ENCODE measurements around the gene MTCH1.

MTCH1 gene

DNA sequence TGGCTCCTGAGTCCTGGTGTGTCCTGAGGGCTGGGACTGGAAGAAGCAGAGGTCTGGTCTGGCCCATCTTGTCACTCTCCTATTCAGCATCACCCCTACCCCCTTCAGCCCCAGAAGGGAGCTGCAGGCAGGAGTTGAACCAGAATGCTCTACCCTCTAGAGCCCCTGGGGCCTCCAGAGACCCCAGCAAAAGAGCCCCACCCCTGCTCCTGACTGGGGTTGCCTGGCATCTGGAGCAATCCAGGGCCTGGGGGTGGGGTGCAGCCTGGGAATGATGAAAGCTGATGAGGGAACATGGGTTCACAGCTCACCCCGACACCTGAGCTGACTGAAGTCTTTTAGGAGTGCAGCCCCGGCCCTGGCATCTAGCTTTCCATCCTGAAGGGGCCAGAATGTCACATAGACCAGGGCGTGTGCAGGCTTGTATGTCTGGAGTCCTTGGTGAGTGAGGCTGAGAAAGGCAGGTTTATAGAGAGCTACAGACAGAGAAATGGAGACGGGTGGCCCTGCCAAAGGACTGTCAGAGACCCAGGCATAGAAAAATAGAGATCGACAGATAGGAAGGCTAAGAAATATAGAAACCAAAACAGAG lies 31.7 kb upstream of the MTCH1 start:
- no peak for DNase-seq (ENCODE audit: low read depth in 2 of 2)

DNA sequence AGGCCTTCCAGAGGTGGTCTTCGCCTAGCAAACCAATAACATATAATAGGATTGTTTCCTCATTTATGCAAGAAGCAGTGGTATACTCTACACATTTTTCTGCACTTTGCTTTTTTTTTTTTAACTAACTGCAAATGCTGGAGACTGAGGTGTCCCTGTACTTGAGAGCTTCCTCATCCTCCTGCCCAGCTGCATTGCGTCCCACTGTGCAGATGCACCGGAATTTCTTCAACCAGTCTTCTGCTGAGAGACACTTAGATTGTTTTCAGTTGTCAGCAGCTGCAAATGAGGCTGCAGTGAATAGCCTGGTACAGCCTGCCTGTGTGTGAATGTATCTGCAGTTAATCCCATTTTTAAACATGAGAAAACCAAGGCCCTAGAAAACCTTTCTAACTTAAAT lies 31.0 kb upstream of the MTCH1 start:
- DNase-seq (ENCODE audit: low read depth in 2 of 2): no peak

DNA sequence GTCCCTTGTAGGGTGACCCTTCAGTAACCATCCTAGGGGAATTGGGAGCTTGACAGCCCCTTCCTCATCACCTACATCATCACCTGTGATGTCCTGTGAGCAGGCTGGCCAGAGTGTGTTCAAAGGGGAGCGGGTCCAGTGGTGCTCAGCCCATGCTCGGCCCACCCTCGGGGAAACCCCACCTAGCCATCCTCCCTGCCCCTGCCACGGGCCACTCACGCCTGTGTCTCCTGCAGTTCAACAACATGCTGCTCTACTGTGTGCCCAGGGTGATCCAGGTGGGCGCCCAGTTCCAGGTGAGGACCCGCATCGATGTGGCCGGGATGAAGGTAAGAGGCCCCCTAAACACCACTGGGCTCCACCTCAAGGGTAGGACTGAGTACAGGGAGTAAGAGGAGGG lies 29.5 kb upstream of the MTCH1 start:
- no peak for DNase-seq (ENCODE audit: low read depth in 2 of 2)

DNA sequence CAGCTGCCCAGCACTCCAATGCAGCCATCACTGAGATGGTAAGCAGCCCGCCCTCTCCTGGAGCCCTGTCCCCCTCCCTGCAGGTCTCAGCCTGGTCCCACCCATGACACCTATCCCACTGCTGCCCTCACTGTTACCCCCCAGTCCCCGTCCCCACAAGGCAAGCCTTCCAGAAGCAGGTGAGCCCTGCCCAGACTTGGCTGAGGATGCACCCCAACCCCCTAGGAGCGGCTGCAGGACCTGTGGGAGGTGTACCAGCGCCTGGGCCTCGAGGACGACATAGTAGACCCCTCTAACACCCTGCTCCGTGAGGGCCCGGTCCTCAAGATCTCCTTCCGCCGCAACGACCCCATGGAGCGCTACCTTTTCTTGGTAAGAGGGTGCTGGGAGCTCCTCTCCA lies 28.7 kb upstream of the MTCH1 start:
- no peak for DNase-seq (ENCODE audit: low read depth in 2 of 2)

DNA sequence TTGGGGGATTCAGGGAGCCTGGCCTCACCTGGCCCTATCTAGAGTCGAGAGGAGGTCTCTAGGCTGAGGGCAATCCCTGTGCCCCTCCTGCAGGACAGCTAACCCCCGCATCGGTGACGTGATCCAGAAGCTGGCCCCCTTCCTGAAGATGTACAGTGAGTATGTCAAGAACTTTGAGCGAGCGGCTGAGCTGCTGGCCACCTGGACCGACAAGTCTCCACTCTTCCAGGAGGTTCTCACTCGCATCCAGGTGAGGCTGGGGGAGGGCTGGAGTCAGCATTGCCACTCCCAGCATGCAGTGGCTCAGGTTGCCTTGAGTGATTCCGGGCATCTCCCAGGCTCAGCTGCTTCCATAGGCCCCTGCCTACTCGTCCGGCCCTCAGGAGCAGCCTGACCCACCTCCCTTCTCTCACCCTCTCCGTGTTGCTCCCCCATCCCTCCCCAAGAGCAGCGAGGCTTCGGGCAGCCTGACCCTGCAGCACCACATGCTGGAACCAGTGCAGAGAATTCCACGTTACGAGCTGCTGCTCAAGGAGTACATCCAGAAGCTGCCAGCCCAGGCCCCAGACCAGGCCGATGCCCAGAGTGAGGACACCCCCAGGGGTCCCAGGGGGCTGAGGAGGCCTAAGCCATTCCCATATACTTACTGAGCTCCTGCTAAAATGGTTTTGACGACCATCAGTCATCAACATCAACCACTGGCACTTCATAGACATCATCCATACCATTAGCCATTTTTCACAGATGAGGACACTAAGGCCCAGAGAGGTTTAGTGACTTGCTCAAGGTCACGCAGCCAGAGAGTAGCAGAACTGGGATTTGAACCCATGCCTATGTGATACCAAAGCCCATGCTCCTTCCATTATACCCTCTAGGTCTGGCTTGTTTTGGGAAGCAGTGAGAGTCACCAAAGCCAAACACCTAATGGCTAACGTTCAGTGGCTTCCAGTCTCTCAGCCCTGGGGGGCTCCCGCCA lies 27.8 kb upstream of the MTCH1 start:
- no peak for DNase-seq (ENCODE audit: low read depth in 2 of 2)

DNA sequence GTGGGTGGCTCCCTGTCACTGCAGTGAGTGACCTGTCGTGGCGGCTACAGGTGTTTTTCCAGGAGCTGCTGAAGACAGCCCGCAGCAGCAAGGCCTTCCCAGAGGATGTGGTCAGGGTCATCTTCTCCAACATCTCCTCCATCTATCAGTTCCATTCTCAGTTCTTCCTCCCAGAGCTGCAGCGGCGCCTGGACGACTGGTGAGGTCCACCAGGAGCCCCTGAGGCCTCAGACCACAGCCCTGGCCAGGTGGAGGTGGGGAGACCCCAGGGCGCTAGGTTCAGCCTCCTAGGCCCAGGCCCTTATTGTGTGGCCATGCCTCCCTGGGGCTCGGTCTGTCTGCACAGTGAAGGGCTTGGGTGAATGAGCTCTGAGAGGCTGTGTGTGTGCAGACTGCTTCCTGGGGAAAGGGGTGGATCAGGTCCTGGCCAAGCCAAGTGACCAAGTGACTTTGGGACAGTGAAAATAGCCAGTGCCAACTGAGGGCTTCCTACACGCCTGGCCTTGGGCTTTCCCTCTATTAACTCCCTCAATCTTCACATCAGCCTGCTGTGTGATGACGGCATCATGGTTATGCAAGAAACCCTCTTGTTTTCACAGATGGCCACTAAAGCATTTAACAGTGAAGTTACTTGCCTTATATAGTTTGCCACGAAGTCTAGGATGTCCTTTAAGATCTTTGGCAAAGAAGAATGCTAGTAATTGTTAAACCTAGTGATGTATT lies 25.8 kb upstream of the MTCH1 start:
- no peak for DNase-seq (ENCODE audit: low read depth in 2 of 2)

DNA sequence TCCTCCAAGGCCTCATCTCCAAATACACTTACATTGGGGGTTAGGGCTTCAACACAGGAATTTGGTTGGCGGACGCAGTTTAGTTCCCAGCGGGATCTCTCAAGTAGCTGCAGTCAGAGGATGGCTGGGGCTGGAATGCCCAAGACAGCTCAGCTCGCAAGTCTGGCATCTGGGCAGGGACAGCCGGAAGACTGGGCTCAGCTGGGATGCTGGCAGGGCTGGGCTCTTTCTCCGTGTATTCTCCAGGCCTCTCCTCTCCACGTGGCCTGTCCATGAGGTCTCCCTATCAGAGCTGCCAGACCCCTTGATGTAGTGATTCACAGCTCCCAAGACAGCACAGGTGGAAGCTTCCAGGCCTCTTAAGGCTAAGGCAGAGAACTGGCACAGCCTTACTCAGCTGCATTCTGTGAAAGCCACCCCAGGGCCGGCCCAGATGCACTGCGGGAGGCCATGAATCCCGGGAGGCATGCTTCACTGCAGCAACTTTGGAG lies 24.5 kb upstream of the MTCH1 start:
- no peak for DNase-seq (ENCODE audit: low read depth in 2 of 2)

DNA sequence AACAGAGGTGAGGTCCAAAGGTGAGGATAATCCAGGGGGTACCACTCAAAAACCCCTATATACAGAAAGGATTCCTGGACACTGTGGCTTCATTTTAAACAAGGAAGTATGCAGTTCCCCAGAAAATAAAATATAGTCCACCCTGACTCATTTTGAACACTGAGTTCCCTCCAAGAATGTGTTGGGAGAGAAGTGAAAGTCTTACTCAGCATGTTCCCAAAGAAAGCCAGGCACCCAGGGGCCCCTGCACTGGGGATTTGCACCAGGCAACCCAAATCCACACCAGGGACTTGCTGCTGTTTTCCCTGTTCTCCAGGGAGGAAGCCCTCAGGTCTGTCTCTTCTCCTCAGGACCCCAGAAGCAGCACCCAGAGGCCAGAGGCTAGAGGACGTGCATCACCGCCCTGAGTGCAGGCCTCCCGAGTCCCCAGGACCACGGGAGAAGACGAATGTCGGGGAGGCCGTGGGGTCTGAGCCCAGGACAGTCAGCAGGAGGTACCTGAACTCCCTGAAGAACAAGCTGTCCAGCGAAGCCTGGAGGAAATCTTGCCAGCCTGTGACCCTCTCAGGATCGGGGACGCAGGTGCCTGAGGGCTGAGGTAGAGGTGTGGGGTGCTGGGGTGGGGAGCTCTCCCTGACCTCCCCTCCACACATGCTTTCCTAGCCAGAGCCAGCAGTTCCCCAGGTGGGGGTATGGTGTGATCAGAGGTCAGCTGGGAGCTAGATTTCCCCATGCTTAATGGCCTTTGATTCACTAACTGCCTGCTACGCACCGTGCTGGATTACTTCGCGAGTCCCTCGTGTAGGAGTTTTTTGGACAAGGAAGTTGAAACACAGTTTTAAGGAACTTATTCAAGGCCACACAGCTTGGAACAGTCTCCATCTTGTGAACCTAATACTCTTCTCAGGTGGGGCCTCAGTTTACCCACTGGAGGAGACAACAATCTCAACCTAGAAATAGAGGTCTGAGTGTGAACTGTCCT lies 22.8 kb upstream of the MTCH1 start:
- no peak for DNase-seq (ENCODE audit: low read depth in 2 of 2)

DNA sequence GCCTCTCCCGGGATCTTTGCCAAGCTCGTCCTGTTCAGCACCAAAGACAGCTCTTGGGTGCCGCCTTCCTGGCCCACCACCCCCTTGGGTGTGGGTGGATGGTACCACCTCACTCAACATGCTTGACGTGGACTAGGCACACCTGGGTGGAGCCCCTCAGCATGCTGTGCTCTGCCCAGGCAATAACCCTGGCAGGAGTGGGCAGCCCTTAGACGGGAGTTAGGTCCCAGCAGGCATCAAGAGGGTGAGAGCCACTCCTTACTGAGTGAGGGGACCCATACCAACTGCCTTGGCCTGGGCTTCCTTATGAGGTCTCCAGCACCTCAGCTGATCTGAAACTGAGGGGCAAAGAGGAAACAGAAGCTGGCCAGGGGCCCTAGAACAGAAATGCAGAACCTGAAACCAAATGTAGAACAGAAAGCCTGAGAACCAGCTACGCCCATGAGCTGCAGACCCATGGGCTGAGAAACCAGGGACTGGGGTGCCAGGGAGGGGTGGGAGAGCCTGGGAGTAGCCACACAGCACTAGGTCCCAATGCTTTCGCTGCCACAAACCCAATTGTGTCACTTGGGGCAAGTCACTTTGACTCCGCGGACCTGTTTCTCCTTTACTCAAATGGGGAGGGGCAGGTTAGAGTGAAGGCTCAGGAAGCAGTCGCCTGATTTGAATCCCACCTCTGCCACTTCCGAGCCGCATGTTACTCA lies 21.5 kb upstream of the MTCH1 start:
- no peak for DNase-seq (ENCODE audit: low read depth in 2 of 2)

DNA sequence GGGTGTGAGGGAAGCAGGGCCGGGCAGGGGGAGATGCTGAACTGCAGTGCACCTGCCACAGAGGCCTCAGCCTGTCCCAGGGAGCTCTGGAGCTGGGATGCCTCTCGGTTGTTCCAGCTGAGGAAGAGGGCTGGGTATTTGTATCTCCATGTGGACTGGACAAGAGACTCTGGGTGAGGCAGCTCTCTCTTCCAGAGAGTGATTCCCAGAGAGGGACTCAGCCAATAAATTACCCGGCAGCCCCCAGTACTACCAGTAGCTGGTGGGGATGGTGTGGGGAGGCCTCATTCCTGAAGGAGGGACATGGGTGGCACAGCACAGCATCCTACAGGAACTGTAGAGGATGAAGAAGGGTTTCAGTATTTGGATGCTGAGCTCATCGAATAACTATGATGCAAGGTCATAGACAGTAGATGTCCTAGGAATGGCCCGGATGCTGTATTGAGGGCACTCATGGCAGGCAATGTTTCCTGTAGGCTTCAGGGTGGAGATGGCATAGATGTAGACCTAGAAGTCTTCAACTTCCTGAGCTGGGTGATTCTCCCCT lies 20.9 kb upstream of the MTCH1 start:
- no peak for DNase-seq (ENCODE audit: low read depth in 2 of 2)

DNA sequence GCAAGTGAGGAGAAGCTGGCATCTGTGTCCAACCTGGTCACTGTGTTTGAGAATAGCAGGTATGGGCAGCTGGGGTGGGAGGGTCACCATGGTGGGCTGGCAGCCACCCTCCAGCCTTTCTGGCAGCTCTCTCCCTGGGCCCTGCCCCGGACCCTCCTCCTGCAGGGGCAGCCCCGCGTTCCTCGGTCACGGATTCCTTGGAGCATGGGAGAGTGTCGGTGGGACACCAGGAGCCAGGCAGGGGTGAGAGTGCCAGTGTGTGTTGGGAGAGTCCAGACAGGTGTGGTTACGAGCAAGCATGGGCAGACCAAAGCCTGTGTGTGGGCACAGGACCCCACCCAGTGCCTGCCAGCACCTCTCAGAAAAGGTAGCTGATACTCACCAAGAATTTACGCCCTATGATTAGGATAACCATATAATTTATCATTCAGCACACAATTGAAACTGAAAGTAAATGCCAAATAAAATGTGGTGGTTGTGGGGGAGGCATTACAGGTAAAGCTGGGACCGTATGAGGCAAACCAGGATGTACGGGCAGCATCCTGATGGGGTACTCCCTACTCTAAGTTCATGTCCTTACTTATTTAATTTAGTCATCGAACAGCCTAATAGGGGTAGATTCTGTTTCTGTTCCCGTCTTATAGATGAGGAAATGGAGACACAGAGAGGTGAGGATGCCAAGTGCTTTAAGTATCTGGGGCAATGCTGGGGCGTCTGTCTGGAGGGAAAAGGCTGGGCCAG lies 20.0 kb upstream of the MTCH1 start:
- no peak for DNase-seq (ENCODE audit: low read depth in 2 of 2)

DNA sequence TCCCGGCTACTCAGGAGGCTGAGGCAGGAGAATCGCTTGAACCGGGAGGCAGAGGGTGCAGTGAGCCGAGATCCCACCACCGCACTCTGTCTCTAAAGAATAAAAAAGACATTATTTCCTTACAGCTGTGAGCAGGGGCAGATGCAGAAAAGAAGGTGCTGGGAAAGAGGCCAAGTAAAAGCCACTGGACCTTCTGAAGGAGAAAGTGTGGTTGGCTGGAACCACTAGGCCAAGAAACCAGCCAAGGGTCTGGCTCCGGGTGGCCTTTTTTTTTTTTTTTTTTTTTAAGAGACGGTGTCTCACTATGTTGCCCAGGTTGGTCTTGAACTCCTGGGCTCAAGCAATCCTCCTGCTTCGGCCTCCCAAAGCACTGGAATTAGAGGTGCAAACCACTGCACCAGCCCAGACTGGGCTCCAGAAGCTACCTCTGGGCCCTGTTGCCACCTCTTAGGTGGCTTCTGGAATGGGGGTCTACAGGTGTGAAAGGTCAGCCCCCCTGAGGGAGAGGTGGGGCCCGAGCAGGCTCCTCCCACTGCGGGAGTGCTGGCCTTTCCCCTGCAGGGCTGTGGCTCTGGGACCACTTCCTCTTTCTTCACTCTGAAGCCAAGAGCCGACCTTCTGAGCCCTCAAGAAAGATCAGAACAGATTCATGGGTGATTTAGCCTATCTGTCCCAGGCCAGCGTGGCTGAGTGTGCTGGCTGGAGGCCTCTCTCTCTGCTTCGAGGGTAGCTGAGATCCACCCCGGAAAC lies 19.2 kb upstream of the MTCH1 start, which contains the start of gene FGD2:
Gene FGD2 (plus strand): TSS at position 595 of the 750 bp plus-strand sequence. CDS start 163 bp downstream, outside the sequence.
- DNase-seq (ENCODE audit: low read depth in 2 of 2): no peak

DNA sequence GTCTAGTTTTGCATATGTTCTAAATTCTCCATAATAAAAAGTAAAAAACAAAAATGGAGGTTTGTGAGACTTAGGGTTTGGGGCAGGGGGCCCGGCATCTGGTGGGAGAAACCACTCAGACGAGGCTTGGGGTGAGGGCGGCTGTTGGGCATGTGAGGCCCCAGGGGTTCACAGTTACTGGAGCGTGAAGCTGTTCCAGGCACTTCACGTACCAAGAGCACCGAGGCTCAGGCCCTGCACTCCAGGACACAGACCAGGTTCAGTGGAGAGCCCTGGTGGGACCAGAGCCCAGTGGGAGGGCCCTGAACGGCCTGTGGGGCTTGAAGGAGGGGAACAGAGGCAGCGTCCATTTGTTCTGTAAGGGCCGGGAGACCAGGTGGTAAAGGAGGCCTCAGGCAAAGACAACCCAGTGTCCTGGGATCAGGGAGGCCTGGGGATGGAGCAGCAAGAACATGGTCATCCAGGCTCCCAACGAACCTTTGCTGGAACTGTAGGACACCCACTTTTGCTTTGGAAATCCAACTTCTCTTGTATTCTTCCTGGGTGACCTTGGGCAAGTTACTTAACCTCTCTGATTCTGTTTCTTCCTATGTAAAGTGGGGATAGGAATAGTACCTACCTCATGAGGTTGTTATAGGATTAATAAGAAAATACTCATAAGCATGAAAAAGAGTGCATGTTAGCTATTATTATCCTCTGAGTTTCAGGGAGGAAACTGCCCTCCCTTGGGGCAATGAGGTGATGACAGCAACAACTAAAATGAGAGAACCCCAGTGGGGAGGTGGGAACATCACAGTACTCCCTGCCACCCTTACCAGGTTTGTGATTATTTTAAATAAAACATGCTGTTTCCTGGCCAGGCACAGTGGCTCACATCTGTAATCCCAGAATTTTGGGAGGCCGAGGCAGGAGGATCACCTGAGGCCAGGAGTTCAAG lies 18.3 kb upstream of the MTCH1 start:
- DNase-seq (ENCODE audit: low read depth in 2 of 2): no peak

DNA sequence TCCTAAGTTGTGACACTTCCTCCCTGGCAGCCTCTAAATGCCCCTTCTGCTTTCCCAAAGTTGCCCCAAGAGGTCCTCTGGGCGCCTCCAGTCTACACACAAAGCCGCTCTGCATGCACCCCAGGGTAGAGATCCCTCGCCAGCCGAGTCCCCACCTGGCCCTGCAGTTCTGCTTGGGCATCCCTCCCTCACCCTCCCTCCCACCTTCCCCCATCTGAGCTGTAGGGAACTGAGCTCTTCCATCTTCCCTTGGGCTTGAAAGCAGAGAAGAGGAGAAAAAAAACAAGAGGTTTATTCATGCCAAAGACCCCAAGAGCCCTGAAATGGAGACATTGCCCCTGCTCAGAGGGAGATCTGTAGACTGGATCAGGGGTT lies 13.7 kb upstream of the MTCH1 start:
- no peak for DNase-seq (ENCODE audit: low read depth in 2 of 2)

DNA sequence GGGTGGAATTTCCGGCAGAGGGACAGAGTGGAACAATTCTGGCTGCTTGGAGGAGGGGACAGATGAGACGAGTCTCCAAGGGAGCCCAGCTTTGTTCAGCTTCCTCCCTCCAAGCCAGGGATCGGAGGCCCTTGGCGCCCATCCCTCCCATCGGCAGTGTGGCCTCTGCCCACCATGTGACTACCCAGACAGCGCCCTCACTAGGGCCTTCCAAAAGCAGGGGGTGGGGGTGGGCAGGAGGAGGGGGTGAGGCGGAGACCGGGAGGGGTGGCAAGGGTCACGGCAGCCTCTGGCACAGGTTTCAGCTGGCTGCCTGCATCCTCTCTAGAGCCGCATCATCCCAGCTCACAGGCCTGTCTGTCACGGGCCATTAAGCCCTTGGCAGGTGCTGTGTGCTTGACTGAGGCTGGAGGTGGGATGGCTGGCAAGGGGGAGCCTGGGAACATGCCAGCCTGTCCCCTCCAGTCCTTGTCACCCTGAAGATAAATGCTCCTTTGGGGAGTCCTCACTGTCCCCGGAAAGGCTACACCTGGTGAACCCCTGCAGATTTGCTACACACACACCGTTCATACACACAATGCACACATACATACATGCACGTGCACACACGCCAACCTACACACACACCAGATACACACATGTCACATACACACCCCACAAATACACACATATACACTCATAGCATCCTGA lies 13.2 kb upstream of the MTCH1 start:
- DNase-seq (ENCODE audit: low read depth in 2 of 2): no peak

DNA sequence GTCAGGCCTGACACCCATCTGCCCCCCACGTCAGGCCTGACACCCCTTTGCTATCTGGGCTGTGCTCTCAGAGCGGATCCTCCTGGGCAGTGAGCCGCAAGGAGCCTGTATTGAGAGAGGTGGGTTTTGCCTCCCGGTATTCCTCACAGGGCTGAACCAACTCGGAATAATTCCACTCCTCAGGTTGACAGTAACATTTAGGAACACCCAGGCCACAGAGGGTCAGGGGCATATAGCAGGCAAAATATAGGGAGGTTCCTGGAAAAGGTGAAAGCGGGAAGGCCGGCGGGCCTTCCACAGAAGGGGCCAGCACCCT lies 12.7 kb upstream of the MTCH1 start:
- DNase-seq (ENCODE audit: low read depth in 2 of 2): no peak

All from stimulated activated CD4-positive, alpha-beta T cell treated with anti-CD3 and anti-CD28 coated beads, Interleukin-12 subunit alpha, Interleukin-12 subunit beta, amount 100 ng/mL, for 24 hours (primary cell).